Activated effector memory CD4-positive, alpha-beta T cell treated with Interleukin-2 at 50 U/mL for 16 hours (primary cell): Measurements from ENCODE around the gene TAOK3.
"Not testable (repeated sequence)": the region's sequence is repeated elsewhere in the genome, so short reads cannot be mapped to it uniquely, and the experiment has no call there.

ENCODE experiments used
- DNase-seq: peaks from one replicate; pipeline ENCODE4 v3.0.0-alpha.2; 2020

TAOK3 gene

DNA sequence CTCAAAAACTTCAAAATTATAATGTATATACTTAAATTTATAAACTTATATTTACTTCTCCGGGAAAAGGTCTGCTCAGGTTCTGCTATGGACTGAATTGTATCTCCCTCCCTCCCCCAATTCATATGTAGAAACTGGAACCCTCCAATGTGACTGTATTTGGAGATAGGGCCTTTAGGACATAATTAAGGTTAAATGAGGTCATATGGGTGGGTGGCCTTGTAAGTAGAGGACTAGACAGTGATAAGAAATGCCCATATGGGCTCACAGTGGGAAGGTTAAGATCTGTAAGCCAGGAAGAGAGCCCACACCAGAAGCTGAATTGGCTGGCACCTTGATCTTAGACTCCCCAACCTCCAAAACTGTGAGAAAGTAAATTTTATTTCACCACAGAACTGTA lies 84.5 kb downstream of the TAOK3 start:
- DNase-seq = no peak

DNA sequence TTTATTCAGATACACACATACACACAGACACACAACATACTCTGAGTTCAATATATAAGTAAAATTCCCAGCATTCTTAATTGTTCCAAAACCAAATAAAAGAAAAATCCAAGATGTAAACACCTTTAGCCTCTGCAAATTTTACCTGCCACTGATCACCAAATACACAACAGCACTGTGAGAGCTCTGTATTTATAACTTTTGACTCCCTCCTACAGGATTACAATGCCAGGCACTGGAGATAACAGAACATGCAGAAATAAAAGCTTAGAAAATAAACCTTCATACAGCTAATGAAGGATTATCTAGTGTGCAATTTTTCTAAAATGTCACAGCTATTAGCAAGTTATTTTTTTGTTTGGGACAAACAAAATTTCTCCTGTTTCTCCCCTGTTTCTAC lies 85.0 kb downstream of the TAOK3 start:
- no peak for DNase-seq

DNA sequence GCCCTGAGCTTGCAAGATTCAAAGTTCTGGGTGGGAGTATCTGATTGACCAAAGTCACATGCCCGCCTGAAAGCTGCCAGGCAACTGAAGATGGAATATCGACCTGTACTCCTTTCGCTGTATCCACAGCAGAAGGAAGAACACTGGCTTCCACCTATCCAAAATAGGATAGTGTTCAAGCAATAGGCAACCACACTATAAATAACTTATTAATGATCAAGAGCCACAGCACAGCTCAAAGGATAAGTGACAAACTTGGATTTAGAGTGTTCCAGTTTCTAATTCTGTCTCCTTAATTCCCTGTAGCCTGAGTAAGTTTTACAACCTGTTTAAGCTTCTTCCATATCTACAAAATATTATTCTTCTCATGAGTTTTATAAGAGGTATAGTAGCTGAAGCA lies 89.9 kb downstream of the TAOK3 start:
- DNase-seq = no peak

DNA sequence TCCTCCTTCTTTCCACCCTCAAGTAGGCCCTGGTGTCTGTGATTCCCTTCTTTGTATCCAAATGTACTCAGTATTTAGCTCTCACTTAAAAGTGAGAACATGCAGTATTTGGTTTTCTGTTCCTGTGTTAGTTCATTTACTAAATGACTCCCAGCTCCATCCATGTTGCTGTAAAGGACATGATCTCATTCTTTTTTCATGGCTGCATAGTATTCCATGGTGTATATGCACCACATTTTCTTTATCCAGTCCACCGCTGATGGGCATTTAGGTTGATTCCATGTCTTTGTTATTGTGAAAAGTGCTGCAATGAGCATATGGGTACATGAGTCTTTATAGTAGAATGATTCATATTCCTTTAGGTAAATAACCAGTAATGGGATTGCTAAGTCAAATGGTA lies 94.4 kb downstream of the TAOK3 start:
- not testable (repeated sequence) for DNase-seq

DNA sequence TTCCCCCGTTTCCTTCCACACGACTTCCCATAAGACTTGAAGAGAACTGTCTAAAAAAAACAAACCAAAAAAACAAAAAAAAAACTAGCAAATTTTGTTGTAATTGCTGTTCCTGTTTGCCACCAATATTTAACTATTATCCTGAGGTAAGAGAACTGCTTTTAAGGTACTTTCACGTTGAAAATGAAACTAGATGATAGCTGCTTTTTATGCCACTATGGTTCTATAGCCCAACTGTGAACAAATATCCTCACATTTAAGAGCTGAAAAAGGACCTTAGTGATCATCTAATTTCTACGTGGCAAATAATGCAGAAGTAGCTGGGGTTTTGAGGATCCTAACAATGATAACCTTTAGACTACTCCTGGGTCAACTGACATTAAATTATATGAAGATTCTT lies 98.6 kb downstream of the TAOK3 start:
- DNase-seq = no peak

DNA sequence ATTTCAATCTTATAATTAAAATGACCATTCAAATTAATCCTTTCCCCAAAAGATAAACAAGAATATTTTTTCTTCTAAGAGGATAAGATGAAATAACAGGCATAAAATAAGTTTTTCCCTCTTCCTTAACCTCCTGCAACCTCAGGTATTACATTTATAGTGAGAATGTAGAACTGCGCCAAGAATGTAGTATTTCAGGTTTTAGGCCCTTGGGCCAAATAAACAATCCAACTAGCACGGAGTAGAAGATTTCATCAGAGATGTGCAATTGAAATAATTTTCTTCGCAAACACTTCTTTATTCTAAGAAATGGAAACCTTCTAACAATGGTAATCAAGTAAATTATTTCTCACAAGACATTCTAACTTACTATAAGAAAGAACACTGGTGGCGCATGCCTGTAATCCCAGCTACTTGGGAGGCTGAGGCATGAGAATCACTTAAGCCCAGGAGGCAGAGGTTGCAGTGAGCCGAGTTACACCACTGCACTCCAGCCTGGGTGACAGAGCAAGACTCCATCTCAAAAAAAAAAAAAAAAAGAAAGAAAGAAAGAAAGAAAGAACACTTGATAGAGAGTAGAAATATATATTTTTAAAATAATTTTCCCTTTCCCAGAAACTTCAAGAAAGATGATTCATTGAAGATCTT lies 100.8 kb downstream of the TAOK3 start:
- DNase-seq = no peak

DNA sequence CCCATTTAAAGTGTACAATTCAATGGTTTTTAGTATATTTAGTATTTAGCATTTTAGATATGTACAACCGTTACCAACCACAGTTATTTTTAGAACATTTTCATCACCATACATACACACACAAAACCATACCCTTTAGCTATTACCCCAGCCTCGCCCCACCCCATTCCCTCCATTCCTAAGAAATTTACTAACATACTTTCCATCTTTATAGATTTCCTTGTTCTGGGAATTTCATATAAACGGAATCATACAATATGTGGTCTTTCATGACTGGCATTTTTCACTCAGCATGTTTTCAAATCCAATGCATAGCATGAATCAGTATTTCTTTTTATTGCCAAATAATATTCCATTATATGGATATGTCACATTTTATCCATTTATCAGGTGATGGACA lies 101.5 kb downstream of the TAOK3 start:
- DNase-seq = no peak

DNA sequence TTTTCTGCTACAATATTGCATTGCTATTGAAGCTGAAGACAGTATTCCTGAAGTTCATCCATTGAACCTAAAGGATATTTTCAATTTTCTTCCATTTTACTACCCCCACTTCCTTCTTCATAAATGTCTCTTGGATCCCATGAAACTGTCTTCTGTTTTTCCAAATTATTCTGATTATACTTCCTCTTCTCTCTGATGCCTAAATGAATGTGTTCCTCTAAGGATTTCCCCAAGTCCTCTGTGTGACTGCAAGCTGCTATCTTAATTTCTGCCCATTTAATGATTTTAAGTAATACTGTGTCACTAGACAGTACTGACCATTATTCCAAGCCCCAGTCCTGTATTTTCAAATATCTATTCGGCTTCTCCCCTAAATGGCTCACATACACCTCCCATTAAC lies 102.9 kb downstream of the TAOK3 start:
- DNase-seq = no peak

DNA sequence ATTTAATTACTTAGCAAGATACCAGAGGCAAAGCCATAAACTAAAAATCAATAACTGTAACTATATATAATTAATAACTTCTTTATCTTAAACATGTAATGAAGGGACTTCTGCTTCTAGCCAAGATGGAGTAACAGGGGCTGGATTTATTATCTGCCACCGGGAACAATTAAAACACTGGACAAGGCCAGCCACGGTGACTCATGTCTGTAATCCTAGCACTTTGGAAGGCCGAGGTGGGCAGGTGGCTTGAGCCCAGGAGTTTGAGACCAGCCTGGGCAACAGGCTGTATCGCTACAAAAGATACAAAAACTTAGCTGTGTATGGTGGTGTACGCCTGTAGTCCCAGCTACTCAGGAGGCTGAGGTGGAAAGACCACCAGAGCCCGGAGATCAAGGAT lies 113.6 kb downstream of the TAOK3 start:
- no peak for DNase-seq

DNA sequence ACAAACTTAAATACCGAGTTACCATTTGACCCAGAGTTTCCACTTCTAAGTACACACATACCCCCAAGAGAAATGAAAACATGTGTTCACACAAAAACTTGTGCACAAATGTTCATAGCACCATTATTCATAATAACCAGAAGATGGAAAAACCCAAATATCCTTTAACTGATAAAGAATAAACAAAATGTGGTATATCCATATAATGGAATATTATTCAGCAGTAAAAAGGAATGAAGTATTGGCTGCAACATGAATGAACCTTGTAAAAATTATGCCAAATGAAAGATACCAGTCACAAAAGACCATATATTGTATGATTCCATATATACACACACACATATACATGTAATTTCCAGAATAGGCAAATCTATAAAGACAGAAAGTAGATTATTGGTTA lies 116.4 kb downstream of the TAOK3 start:
- DNase-seq = no peak

DNA sequence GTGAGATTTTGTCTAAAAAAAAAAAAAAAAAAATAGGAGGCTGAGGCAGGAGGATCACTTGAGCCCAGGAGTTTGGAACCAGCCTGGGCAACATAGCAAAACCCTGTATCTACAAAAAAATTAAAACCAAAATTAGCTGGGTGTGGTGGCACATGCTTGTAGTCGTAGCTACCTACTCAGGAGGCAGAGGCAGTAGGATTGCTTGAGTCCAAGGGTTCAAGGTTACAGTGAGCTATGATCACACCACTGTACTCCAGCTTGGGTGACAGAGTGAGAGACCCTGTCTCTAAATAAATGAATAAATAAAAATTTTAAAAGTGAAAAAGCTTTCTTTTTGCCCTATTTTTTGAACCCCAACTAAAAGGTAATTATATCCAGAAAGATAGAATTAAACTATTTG lies 123.2 kb downstream of the TAOK3 start:
- no peak for DNase-seq

DNA sequence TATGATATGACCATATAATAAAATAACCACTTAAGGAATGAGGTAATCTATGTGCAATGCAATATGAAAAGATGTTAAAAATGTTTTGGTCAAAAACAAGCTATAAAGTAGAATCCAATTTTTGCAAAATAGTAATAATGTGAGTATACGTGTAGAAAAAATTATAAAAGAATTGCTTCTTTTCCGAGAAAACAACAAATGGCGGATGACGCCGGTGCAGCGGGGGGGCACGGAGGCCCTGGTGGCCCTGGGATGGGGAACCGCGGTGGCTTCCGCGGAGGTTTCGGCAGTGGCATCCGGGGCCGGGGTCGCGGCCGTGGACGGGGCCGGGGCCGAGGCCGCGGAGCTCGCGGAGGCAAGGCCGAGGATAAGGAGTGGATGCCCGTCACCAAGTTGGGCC lies 126.8 kb downstream of the TAOK3 start:
- DNase-seq = not testable (repeated sequence)

DNA sequence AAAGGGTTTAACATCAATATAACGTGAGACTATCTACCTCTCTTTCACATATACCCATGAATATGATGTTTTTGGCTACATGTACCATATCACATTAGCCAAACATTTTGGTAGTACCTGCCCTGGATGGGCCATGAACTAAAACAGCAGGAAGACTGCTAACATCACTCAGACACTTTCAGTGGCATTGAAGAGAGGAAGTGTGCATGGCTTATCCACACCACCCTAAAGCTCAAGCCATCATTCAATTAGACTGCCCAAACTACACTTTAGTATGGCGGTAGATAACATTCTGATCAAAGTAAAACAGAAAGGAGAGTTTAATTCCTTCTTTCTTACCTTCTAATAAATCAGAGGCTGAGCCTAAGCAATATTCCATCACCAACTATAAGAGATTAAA lies 133.8 kb downstream of the TAOK3 start:
- DNase-seq = no peak

DNA sequence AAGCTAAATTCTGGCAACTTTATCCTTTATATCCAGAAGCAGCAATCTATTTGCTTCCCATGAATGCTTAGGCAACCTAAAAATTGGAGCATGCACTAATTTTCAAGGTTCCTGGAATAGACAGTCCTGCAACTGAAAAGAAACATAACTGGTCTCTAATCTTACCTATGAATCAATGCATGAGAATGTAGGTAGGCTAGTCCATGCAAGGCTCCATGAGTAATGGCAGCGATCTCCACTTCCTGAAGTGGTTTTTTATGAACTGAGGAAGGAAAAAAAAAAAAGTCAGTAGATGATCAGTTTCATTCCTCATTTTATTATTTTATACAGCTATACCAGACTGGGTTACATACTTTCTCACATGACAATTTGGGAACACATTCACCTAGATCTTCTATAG lies 134.8 kb downstream of the TAOK3 start:
- DNase-seq = no peak

DNA sequence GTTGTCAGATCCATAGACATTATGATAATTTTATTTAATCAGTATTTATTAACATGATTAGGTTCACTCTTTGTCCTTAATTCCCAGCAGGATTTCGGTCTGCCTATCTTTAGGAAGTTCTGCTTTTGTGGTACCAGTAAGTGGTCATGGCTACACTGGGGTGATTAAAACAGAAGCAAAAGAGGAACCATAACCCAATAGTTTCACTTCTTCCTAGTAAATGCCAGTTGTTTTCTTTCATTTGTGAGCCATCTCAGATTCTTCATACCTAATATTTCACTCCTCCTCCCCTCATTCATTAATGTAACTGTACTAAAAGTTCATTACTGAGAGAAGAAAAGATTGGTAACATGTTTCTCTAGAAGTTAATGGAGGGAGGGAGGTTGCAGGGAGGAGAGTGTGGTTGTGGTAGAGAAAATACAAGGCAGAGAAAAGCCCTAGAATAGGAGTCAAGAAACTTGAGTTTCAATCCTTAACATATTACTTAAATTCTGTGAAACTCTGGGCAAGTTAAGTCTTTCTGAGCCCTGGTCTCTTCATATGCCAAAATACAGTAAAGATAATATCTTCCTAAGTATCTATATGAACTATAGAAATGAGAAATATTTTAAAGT lies 135.5 kb downstream of the TAOK3 start:
- no peak for DNase-seq

DNA sequence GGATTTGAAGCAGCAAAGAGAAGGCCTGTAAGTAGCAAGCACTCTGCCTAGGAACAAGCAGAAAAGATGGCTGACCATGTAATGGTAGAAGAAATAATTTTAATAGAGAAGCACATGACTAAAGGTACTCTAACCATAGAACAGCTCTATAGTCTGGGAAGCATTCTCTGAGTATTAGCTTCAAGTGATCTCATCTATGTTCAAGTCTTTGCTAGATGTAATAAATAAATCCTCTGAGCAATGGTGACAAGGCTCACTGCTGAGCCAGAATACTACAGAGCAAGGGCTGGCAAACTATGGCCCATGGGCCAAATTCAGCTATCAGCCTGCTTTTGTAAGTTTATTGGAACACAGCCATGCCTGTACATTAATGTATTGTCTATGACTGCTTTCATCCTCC lies 152.0 kb downstream of the TAOK3 start:
- no peak for DNase-seq

DNA sequence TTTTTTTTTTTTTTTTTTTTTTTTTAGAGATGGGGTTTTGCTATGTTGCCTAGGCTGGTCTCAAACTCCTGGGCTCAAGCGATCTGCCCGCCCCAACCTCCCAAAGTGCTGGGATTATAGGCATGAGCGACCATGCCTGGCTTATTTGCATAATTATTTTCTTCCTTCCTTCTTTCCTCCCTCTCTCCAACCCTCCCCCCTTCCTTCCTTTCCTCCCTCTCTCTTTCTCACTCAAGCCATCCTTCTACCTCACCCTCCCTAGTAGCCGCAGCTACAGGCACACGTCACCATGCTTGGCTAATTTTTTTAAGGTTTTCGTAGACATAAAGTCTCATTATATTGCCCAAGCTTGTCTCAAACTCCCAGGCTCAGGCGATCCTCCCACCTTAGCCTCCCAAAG lies 152.9 kb downstream of the TAOK3 start:
- no peak for DNase-seq

DNA sequence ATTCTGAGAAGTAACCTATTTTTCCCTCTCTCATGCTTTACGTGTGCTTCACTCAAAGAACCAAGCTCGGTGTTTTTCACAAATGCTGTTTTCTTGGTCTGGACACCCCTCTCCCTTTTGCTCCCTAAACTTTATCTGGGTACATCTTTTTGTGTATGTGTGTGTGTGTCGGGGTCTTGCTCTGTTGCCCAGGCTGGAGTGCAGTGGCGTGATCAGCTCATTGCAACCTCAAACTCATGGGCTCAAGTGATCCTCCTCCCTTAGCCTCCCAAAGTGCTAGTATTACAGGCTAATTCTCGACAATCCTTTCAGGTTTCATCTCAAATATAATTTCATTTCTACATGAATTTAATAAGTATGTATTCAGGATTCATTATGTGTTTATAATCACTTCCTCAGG lies 153.6 kb downstream of the TAOK3 start:
- no peak for DNase-seq

DNA sequence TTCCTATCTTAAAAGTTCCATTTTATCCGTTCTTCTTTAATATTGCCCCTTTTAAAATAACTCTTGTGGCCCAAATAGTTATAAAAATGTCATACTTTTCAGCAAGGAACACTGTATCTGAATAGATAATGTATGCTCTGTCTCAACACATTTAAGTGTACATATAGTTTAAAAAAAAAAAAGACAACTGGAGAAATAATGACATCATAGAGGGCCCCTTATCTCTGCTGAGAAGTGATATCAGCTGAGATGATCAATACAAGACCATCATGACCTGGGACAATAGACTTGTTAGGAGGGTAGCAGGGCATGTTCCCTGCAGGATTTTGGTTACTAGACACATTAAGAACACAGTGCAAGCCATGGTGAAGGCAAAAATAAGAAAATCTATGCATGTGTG lies 159.3 kb downstream of the TAOK3 start:
- DNase-seq = no peak

DNA sequence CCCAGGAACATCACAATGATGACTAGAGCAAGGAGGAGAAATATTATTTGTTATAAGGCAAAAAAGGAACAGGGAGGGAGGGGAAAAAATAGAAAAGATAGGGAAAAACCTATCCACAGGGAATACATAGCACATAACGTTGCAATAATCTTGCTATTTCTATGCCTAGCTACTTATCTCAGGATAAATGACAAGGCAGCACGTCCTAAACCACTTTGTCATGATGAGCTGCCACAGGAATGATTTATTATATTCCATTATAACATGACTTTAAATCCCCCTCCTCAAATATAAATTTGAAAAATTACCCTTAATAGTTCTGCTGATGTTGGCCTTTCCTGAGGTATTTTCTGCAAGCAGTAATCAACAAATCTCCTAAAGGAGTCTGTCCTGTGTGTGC lies 160.1 kb downstream of the TAOK3 start:
- DNase-seq = no peak

DNA sequence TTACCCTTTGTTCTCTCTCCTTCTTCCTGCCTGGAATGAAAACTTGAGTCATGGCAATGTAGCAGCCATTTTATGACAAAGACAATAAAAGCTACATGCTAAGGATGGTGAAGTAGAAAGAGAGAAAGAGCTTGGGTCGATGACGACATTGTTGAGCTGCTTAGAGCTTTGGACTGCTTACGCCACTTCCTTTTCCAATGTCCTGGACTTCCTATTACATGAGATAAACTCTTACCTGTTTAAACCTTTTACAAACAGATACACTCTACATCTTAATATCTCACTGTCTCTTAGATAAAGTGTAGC lies 166.6 kb downstream of the TAOK3 start:
- DNase-seq = no peak

DNA sequence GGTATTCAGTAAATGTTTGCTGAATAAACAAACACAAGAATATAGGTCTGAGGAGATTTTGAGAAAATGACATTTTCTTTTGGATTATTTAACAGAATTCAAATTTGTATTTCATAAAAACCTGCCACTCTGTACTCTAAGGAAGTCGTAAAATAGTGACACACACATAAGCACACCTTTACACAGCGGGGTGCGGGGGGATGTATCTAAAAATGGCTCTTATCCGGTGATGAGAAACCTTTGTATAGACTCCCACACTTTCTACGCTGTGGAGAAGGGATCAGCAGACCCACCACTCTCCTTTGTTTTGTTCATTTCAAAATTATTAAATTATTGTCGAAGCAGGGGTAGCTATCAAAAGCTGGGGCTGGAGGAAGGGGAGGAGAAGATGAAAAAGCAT lies 178.7 kb downstream of the TAOK3 start:
- no peak for DNase-seq

DNA sequence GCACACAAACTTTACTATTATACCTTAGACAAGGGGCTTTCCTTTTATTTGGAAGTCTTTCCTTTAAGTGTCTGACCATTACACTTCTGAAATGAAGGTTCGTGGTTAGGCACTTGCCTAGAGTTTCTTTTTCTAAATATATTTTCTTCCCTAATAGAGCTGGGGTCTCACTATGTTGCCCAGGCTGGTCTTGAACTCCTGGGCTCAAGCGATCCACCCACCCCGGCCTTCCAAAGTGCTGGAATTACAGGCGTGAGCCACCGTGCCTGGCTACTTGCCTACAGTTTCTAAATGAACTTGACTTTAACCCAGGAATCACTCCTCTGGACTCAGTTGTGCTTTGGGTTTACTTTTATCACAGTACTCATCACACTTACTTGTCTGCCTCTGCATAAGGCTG lies 179.2 kb downstream of the TAOK3 start:
- no peak for DNase-seq

DNA sequence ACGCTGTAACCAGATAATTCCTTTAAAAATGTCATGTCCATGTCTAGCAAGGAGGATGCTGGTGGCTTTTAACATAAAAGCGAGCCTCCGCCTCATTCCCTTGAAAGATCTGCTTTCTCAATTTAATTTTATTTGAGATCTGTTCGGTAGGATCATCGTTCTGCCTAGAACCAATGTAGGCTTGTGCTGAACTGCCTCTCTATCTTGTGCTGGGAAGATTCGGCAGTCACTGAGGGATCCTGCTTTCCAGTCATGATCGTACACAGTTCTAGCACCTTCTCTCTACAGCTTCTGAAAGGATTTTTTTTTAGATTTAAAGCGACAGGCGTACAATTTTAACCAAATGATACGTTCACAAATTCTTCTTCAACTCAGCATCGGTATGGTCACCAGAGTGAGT lies 182.4 kb downstream of the TAOK3 start:
- DNase-seq = no peak

DNA sequence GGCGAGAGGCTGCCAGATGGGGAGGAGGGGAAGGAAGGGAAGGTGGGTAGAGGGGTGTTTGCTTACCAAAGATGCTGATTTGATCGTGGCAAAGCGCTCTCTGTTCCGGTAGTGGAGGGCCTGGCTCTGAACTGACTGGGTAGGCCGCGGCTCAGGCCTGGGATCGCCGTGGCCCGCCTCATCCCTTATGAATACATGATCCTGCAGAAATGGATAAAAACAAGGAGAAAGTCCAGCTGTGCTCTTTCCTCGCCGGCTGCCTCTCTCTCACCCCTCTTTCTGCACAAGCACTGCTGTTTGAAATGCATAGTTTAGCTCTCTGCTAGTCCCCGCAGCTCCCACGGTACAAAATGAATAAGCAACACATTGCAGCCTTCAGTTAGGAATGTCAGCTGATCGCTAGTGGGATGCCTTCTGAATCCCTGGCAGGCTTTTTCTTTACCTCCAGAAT lies 182.9 kb downstream of the TAOK3 start:
- no peak for DNase-seq
